WERI-Rb-1 (cell line): Measurements from ENCODE around the gene CSTPP1.

Source experiments
- DNase-seq: peaks from one replicate; pipeline ENCODE4 v3.0.0-alpha.2; 2020
- H3K27ac ChIP-seq: fragments of 250-450 bp; sonication (Bioruptor Pico); 2 replicates; pipeline ENCODE4 v1.5.1; 2020; ENCODE audit warnings: mild to moderate bottlenecking, moderate library complexity
- H3K27me3 ChIP-seq: fragments of 250-450 bp; sonication (Bioruptor Pico); 2 replicates; pipeline ENCODE4 v1.5.1; 2021; ENCODE audit warnings: mild to moderate bottlenecking, low read depth, moderate library complexity; ENCODE audit not compliant: insufficient read depth, severe bottlenecking
- H3K36me3 ChIP-seq: fragments of 250-450 bp; sonication (Bioruptor Pico); 2 replicates; pipeline ENCODE4 v1.5.1; 2020; ENCODE audit warnings: mild to moderate bottlenecking, moderate library complexity
- H3K4me3 ChIP-seq: 2 replicates; pipeline ENCODE4 v1.5.1; 2011; ENCODE audit warnings: low read depth, mild to moderate bottlenecking, control low read depth, low read length
- H3K9me3 ChIP-seq: fragments of 250-450 bp; sonication (Bioruptor Pico); 2 replicates; pipeline ENCODE4 v1.5.1; 2021; ENCODE audit warnings: mild to moderate bottlenecking, moderate library complexity; ENCODE audit not compliant: severe bottlenecking
- CTCF ChIP-seq: IDR thresholded peaks from 2 replicates; pipeline ENCODE4 v1.5.1; 2011; ENCODE audit warnings: low read depth, mild to moderate bottlenecking, control low read depth, inconsistent platforms, low read length

CSTPP1 gene

GRCh38 chr11:47121056-47121455, 184.5 kb downstream of the CSTPP1 start:
- no peaks in the 10 kb centered on the region for H3K27me3 ChIP-seq

DNA sequence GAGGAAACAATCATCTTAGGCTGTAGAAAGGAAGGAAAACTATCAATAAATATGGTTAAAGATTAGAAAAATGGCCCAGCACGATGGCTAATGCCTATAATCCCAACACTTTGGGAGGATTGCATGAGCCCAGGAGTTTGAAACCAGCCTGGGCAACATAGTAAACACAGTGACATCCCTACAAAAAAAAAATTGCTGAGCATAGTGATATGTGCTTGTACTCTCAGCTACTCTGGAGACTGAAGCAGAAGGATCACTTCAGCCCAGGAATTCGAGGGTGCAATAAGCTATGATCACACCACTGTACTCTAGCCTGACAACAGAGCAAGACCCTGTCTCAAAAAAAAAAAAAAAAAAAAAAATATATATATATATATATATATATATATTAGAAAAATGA, 185.2 kb downstream of the CSTPP1 start:
- no peak for TF ChIP-seq CTCF
- H3K27ac ChIP-seq = no peak overlapping the region
- no peak for DNase-seq
- H3K9me3 ChIP-seq = no peaks in the 10 kb centered on the region
- H3K36me3 ChIP-seq = no peaks in the 10 kb centered on the region
- no peaks in the 10 kb centered on the region for H3K27me3 ChIP-seq
- H3K4me3 ChIP-seq = no peak overlapping the region

More at GRCh38 chr11:47121056-47121455, 184.5 kb downstream of the CSTPP1 start:
- TF ChIP-seq CTCF = no peak
- no peak overlapping the region for H3K27ac ChIP-seq
- DNase-seq = no peak
- H3K36me3 ChIP-seq = no peaks in the 10 kb centered on the region
- H3K4me3 ChIP-seq = no peak overlapping the region
- no peaks in the 10 kb centered on the region for H3K9me3 ChIP-seq

- H3K9me3 ChIP-seq = no peaks in the 10 kb centered on the region
Measured at GRCh38 chr11:47123094-47123493, 186.5 kb downstream of the CSTPP1 start.

DNA sequence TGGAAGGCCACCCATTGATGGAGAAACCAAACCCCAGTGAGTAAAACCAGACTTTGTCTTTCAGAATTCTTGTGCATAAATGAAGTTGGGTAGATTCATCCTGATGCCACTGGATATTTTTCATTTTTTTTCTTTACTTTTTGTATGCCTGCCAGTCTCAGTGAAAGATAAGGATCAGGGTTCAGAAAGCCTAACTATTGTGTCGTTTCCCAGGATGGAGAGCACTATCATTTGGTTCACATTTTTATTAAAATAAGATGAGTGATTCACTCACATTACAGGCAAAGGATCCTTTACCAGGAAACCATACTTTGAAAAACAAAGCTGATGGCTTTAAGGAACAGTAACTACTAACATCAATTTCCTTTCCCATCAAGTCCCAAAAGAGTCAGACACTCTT, 188.1 kb downstream of the CSTPP1 start:
- H3K27ac ChIP-seq = no peak overlapping the region
- TF ChIP-seq CTCF = no peak
- no peaks in the 10 kb centered on the region for H3K27me3 ChIP-seq
- no peak overlapping the region for H3K4me3 ChIP-seq
- no peaks in the 10 kb centered on the region for H3K36me3 ChIP-seq
- DNase-seq = no peak
- no peaks in the 10 kb centered on the region for H3K9me3 ChIP-seq

More at GRCh38 chr11:47123094-47123493, 186.5 kb downstream of the CSTPP1 start:
- Histone ChIP-seq H3K36me3 (no peaks in the 10 kb centered on the region), H3K4me3 (no peak overlapping the region), H3K27ac (no peak overlapping the region), H3K27me3 (no peaks in the 10 kb centered on the region)
- TF ChIP-seq CTCF = no peak
- DNase-seq = no peak

DNA sequence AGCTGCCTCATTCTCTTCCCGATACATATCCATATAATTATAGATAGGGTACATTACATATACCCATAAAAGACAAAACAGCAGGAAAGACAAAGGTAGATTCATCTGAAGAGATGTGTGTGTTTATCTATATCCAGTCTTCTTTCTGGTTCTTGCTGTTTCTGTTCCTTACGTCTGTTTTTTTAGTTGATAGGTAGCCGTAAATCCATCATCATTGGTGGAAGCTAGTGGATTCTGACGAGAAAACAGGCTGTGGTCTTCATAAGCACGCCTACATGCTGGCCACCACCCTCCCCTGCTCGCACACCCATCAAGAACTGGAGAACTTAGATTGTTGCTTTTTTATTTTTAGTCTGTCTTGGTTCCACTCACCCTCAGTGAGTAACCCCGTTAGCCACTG, 188.5 kb downstream of the CSTPP1 start:
- TF ChIP-seq CTCF = no peak
- no peak for DNase-seq
- Histone ChIP-seq H3K4me3 (no peak overlapping the region), H3K9me3 (no peaks in the 10 kb centered on the region), H3K36me3 (no peaks in the 10 kb centered on the region), H3K27me3 (no peaks in the 10 kb centered on the region), H3K27ac (no peak overlapping the region)

DNA sequence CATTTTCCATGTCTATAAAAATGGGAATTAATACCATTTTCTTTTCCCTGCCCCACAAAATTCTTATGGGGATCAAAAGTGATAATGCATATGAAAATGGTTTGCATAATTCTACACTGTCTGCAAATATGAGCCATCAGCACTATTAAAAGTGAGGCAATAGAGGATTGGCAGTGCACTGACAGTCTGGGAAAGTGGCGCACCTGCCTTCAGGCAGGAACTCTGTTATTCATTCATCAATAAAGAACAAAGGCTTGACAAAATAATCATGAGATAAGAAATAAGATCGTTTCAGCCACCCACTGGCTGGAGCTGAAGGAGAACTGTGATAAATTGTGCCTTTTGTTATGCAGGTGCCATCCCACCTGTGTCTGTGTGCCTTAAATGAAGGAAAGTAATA, 190.7 kb downstream of the CSTPP1 start:
- Histone ChIP-seq H3K27ac (no peak overlapping the region), H3K27me3 (no peaks in the 10 kb centered on the region), H3K36me3 (no peaks in the 10 kb centered on the region), H3K9me3 (no peaks in the 10 kb centered on the region), H3K4me3 (no peak overlapping the region)
- no peak for DNase-seq
- no peak for TF ChIP-seq CTCF
